Measurements from ENCODE around the gene KRT78.

Gene KRT78

GRCh38 chr12:52878507-52879393 lies 30.0 kb upstream of the KRT78 start:
- H3K27me3 ChIP-seq (ENCODE audit: insufficient read depth, low read depth, severe bottlenecking): peaks cover 60% of the 10 kb centered on the region
- no peak overlapping the region for H3K4me3 ChIP-seq (ENCODE audit: low read depth, low read length)
- H3K36me3 ChIP-seq: no peaks in the 10 kb centered on the region
- no peak for TF ChIP-seq CTCF (IDR thresholded peaks at IDR 0.05; ENCODE audit: low read depth, low read length)
- no peak overlapping the region for H3K27ac ChIP-seq
- no peak for DNase-seq
- no peaks in the 10 kb centered on the region for H3K9me3 ChIP-seq (ENCODE audit: severe bottlenecking)

GRCh38 chr12:52877242-52877641 lies 28.4 kb upstream of the KRT78 start:
- H3K27me3 ChIP-seq (ENCODE audit: insufficient read depth, low read depth, severe bottlenecking): peaks cover 69% of the 10 kb centered on the region
- TF ChIP-seq CTCF (IDR thresholded peaks at IDR 0.05; ENCODE audit: low read depth, low read length): no peak
- no peaks in the 10 kb centered on the region for H3K9me3 ChIP-seq (ENCODE audit: severe bottlenecking)
- no peak for DNase-seq
- no peak overlapping the region for H3K4me3 ChIP-seq (ENCODE audit: low read depth, low read length)
- H3K36me3 ChIP-seq: no peaks in the 10 kb centered on the region
- H3K27ac ChIP-seq: no peak overlapping the region

GRCh38 chr12:52876372-52876771 lies 27.6 kb upstream of the KRT78 start:
- no peaks in the 10 kb centered on the region for H3K36me3 ChIP-seq
- DNase-seq: no peak
- H3K27me3 ChIP-seq (ENCODE audit: insufficient read depth, low read depth, severe bottlenecking): peaks cover 71% of the 10 kb centered on the region
- H3K9me3 ChIP-seq (ENCODE audit: severe bottlenecking): no peaks in the 10 kb centered on the region
- no peak overlapping the region for H3K27ac ChIP-seq
- H3K4me3 ChIP-seq (ENCODE audit: low read depth, low read length): no peak overlapping the region
- no peak for TF ChIP-seq CTCF (IDR thresholded peaks at IDR 0.05; ENCODE audit: low read depth, low read length)

GRCh38 chr12:52874573-52875435 lies 26.0 kb upstream of the KRT78 start:
- no peak overlapping the region for H3K4me3 ChIP-seq (ENCODE audit: low read depth, low read length)
- H3K27ac ChIP-seq: no peak overlapping the region
- no peaks in the 10 kb centered on the region for H3K36me3 ChIP-seq
- TF ChIP-seq CTCF (IDR thresholded peaks at IDR 0.05; ENCODE audit: low read depth, low read length): no peak
- no peak for DNase-seq
- no peaks in the 10 kb centered on the region for H3K9me3 ChIP-seq (ENCODE audit: severe bottlenecking)
- peaks cover 75% of the 10 kb centered on the region for H3K27me3 ChIP-seq (ENCODE audit: insufficient read depth, low read depth, severe bottlenecking)

GRCh38 chr12:52873832-52874572 lies 25.2 kb upstream of the KRT78 start:
- Histone ChIP-seq H3K4me3 (ENCODE audit: low read depth, low read length) (no peak overlapping the region), H3K36me3 (no peaks in the 10 kb centered on the region), H3K27me3 (ENCODE audit: insufficient read depth, low read depth, severe bottlenecking) (peaks cover 80% of the 10 kb centered on the region), H3K9me3 (ENCODE audit: severe bottlenecking) (no peaks in the 10 kb centered on the region), H3K27ac (no peak overlapping the region)
- TF ChIP-seq CTCF (IDR thresholded peaks at IDR 0.05; ENCODE audit: low read depth, low read length): no peak
- peak; percentile 22 for DNase-seq

Measured in WERI-Rb-1 (cell line).